Psoas muscle (tissue), 8 donors: ENCODE results near the gene KCNJ1. TPM values are rescaled to one million over a fixed set of nuclear protein-coding genes. Genes with fewer than 3 reads are reported as not detected.
A peak's percentile ranks its signal among the peaks of the same experiment; 100 is the strongest.

ENCODE experiments used
- ATAC-seq, 4 donors: fragments of 200-7000 bp; cut with Tn5 transposase; one replicate each; pipeline ENCODE4 v1.9.1; 2020; ENCODE audit warnings: moderate library complexity in 3 of 4, mild to moderate bottlenecking in 2 of 4
- DNase-seq, 2 donors: peaks; one replicate each; pipeline ENCODE4 v3.0.0-alpha.2; 2020
- H3K27ac ChIP-seq: fragments of 200-600 bp; one replicate; pipeline ENCODE4 v1.8.0; 2022
- H3K27me3 ChIP-seq, 3 donors: fragments of 200-600 bp in 1 of 3; one replicate each; pipeline versions ENCODE4 v1.6.1 to v1.8.0; 2013 to 2022; ENCODE audit warnings: low read length in 2 of 3, mild to moderate bottlenecking in 2 of 3, moderate library complexity in 1 of 3; ENCODE audit not compliant: insufficient read depth in 3 of 3
- H3K36me3 ChIP-seq, 2 donors: fragments of 200-600 bp in 1 of 2; one replicate each; pipeline versions ENCODE4 v1.6.1 to v1.8.0; 2013 to 2022; ENCODE audit warnings: low read depth in 1 of 2, mild to moderate bottlenecking in 1 of 2, moderate library complexity in 1 of 2; ENCODE audit not compliant: insufficient read depth in 1 of 2
- H3K4me1 ChIP-seq: fragments of 200-600 bp; one replicate; pipeline ENCODE4 v1.8.0; 2022
- H3K4me3 ChIP-seq: fragments of 200-600 bp; one replicate; pipeline ENCODE4 v1.8.0; 2022; ENCODE audit warnings: mild to moderate bottlenecking
- H3K9me3 ChIP-seq: fragments of 200-600 bp; one replicate; pipeline ENCODE4 v1.8.0; 2022
- CTCF ChIP-seq: fragments of 200-600 bp; IDR thresholded peaks from one replicate; pipeline ENCODE4 v1.8.0; 2022; ENCODE audit warnings: antibody characterized with exemption
- WGBS, 3 donors: extraction: QIAGEN DNeasy Blood & Tissue Kit; methylation state at CpG; one replicate each; pipeline versions ENCODE4 v1.1.6 to v1.1.7; 2013; 5-methylcytosine and 5-hydroxymethylcytosine counted together
- intact Hi-C, 2 donors: fragments of 100-400 bp; cut with DNase I; formaldehyde crosslinking; loops; one replicate each; pipeline versions ENCODE4 v1.11.0 to v1.14.2; 2022
- polyA plus RNA-seq, 3 donors: library from polyadenylated mRNA; stranded (reverse); fragments of 200-250 nt; gene quantifications; one replicate each; pipeline ENCODE4 v1.2.3, GENCODE V29; 2013
- total RNA-seq, 4 donors: library from RNA; stranded (reverse); fragmentation: NEBNext Ultra II Directional in 2 of 4; extraction: Animal tissue kit (Norgen Biotek cat#: 25700) in 2 of 4; gene quantifications; one replicate each; pipeline versions ENCODE4 v1.2.1 to v1.2.4, GENCODE V29; 2021 to 2023
- donor health status: healthy with polysubstance abuse.
- donor health status: DM: no; HTN: no; CAD: no; lungs with moderate emphysema.
- donor health status: Bipolar disorder and iron deficiency.
- donor health status: healthy.
- donor health status: DM: yes; HTN: yes; CAD: no.
- donor health status: DM: no; HTN: no; CAD: no.
- donor health status: DM: no; HTN: no; CAD: no.
- donor health status: DM: yes; HTN: yes; CAD: no.

The KCNJ1 gene
- total and polyA plus RNA-seq, 7 donors = not detected

- peaks cover 0 to 12% (median 0%) of the 10 kb centered on the region in 3 donors for H3K27me3 ChIP-seq
- H3K27ac ChIP-seq = no peak overlapping the region
- intact Hi-C loops = no loop called here
- no peaks in the 10 kb centered on the region for H3K36me3 ChIP-seq
- DNase-seq (peak in 1 of 2 donors; percentile 40), ATAC-seq (no peak)
- 87 to 89% (median 89%) methylated on average over 13 of the region's 13 CpGs for WGBS, 3 donors
- no peaks in the 10 kb centered on the region for H3K9me3 ChIP-seq
- no peaks in the 10 kb centered on the region for H3K4me1 ChIP-seq
- no peak for TF ChIP-seq CTCF
- H3K4me3 ChIP-seq = no peak overlapping the region
These were observed 31.7 kb upstream of the KCNJ1 start for GRCh38 chr11:128898580-128899344.

GRCh38 chr11:128897826-128898225 is 30.7 kb upstream of the KCNJ1 start:
- H3K27me3 ChIP-seq = peaks cover 0 to 12% (median 0%) of the 10 kb centered on the region in 3 donors
- no peaks in the 10 kb centered on the region for H3K9me3 ChIP-seq
- intact Hi-C loops = no loop called here
- no peak for TF ChIP-seq CTCF
- DNase-seq = no peak
- H3K36me3 ChIP-seq = no peaks in the 10 kb centered on the region
- no peak overlapping the region for H3K27ac ChIP-seq
- H3K4me1 ChIP-seq = no peaks in the 10 kb centered on the region
- H3K4me3 ChIP-seq = no peak overlapping the region
- WGBS, 3 donors = 81 to 87% (median 83%) methylated on average over 1 of the region's 1 CpG
- no peak for ATAC-seq

- TF ChIP-seq CTCF = no peak
- Histone ChIP-seq H3K36me3 (no peaks in the 10 kb centered on the region), H3K4me1 (no peaks in the 10 kb centered on the region), H3K4me3 (no peak overlapping the region), H3K9me3 (no peaks in the 10 kb centered on the region), H3K27me3 (peaks cover 0 to 18% (median 0%) of the 10 kb centered on the region in 3 donors), H3K27ac (no peak overlapping the region)
- ATAC-seq (no peak), DNase-seq (no peak)
- WGBS, 3 donors = 38 to 43% (median 39%) methylated on average over 2 of the region's 2 CpGs
- intact Hi-C loops = no loop called here
These were observed 29.3 kb upstream of the KCNJ1 start for GRCh38 chr11:128896356-128896755.

GRCh38 chr11:128895526-128895925 is 28.4 kb upstream of the KCNJ1 start:
- Histone ChIP-seq H3K27ac (no peak overlapping the region), H3K27me3 (peaks cover 0 to 24% (median 4%) of the 10 kb centered on the region in 3 donors), H3K4me3 (no peak overlapping the region), H3K4me1 (peaks cover 4% of the 10 kb centered on the region), H3K9me3 (no peaks in the 10 kb centered on the region), H3K36me3 (no peaks in the 10 kb centered on the region)
- ATAC-seq (no peak), DNase-seq (no peak)
- 88 to 95% (median 90%) methylated on average over 9 of the region's 9 CpGs for WGBS, 3 donors
- intact Hi-C loops = no loop called here
- TF ChIP-seq CTCF = no peak
